Gastrocnemius medialis (tissue), 4 donors: Measurements from ENCODE around the gene VPREB1.
"Not testable (repeated sequence)": the region's sequence is repeated elsewhere in the genome, so short reads cannot be mapped to it uniquely, and the experiment has no call there.

Experiments
- POLR2A ChIP-seq, 2 donors: fragments of 450-650 bp; IDR thresholded peaks; one replicate each; pipeline ENCODE4 v1.6.1; 2017; ENCODE audit warnings: antibody characterized with exemption in 2 of 2, mild to moderate bottlenecking in 2 of 2, moderate library complexity in 2 of 2
- TF ChIP-seq, protein P1 (sequence below), 5 experiments: fragments of 450-650 bp in 3 of 5; fragments of 200-600 bp in 2 of 5; sonication (generic) in 2 of 5; IDR thresholded peaks in 4 of 5; conservative IDR thresholded peaks in 1 of 5; 1 replicate in 4 of 5; 2 replicates in 1 of 5; pipeline ENCODE4 v1.5.1; 2016 to 2019; ENCODE audit warnings: antibody characterized with exemption in 5 of 5, mild to moderate bottlenecking in 3 of 5, moderate library complexity in 3 of 5

GRCh38 chr22:22260586-22260985, 16.0 kb downstream of the VPREB1 start:
- TF ChIP-seq, protein P1, sequence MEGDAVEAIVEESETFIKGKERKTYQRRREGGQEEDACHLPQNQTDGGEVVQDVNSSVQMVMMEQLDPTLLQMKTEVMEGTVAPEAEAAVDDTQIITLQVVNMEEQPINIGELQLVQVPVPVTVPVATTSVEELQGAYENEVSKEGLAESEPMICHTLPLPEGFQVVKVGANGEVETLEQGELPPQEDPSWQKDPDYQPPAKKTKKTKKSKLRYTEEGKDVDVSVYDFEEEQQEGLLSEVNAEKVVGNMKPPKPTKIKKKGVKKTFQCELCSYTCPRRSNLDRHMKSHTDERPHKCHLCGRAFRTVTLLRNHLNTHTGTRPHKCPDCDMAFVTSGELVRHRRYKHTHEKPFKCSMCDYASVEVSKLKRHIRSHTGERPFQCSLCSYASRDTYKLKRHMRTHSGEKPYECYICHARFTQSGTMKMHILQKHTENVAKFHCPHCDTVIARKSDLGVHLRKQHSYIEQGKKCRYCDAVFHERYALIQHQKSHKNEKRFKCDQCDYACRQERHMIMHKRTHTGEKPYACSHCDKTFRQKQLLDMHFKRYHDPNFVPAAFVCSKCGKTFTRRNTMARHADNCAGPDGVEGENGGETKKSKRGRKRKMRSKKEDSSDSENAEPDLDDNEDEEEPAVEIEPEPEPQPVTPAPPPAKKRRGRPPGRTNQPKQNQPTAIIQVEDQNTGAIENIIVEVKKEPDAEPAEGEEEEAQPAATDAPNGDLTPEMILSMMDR (IDR thresholded peaks at IDR 0.05 in 4 of 5, conservative IDR thresholded peaks at IDR 0.05 in 1 of 5), result not testable (repeated sequence)
- TF ChIP-seq POLR2A (IDR thresholded peaks at IDR 0.05), result not testable (repeated sequence)
